Activated T-helper 17 cell treated with anti-CD3 and anti-CD28 coated beads, Interleukin-2, amount 50 U/mL, for 72 hours (primary cell): ENCODE measurements around the gene RNGTT. TPM values are rescaled to one million over a fixed set of nuclear protein-coding genes. Genes with fewer than 3 reads are reported as not detected.

ENCODE experiments used
- ATAC-seq: fragments of 150-1000 bp; cut with Tn5 transposase; replicated peaks from 2 replicates; pipeline ENCODE4 v1.10.0; 2021; ENCODE audit warnings: mild to moderate bottlenecking, moderate library complexity
- H3K27ac Mint-ChIP-seq: one replicate; pipeline ENCODE4 v1.8.0; 2022; ENCODE audit warnings: mixed read lengths
- H3K27me3 Mint-ChIP-seq: one replicate; pipeline ENCODE4 v1.8.0; 2022; ENCODE audit warnings: mixed read lengths
- H3K36me3 Mint-ChIP-seq: one replicate; pipeline ENCODE4 v1.8.0; 2022; ENCODE audit warnings: low read depth, mild to moderate bottlenecking, mixed read lengths
- H3K4me1 Mint-ChIP-seq: one replicate; pipeline ENCODE4 v1.8.0; 2022; ENCODE audit warnings: mixed read lengths
- H3K4me3 Mint-ChIP-seq: one replicate; pipeline ENCODE4 v1.8.0; 2022; ENCODE audit warnings: mild to moderate bottlenecking, mixed read lengths
- H3K9me3 Mint-ChIP-seq: one replicate; pipeline ENCODE4 v1.8.0; 2022; ENCODE audit warnings: mixed read lengths
- total RNA-seq, 2 donors: library from RNA; stranded (reverse); gene quantifications; one replicate each; pipeline ENCODE4 v1.2.3, GENCODE V29; 2022

RNGTT gene
- total RNA-seq, 2 donors from 2014 or later: 20.9 to 23.3 TPM

GRCh38 chr6:88653936-88654335 lies 309.5 kb downstream of the RNGTT start:
- peaks cover 12% of the 10 kb centered on the region for H3K36me3 Mint-ChIP-seq
- H3K27ac Mint-ChIP-seq: no peak overlapping the region
- no peak overlapping the region for H3K4me3 Mint-ChIP-seq
- no peaks in the 10 kb centered on the region for H3K4me1 Mint-ChIP-seq
- peaks cover 1% of the 10 kb centered on the region for H3K9me3 Mint-ChIP-seq
- no peaks in the 10 kb centered on the region for H3K27me3 Mint-ChIP-seq
- no peak for ATAC-seq

DNA sequence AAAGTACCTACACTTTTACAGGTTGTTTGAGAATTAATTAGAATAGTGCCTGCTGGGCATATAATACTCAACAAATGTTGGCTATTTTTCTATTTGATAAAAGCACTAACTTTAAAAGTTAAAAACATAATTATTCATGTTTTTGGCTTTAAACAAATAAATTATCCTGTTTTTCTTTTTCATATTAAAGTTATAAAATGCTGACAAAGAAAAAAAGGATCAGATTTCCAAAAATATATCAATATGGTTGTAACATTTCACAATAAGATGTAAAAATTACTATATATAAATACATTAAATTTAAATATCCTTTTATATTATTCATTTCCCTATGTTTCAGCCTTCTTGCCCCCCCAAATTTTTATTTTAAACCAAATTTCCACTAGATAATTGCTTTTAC lies 312.0 kb downstream of the RNGTT start:
- no peak overlapping the region for H3K27ac Mint-ChIP-seq
- ATAC-seq: no peak
- H3K4me1 Mint-ChIP-seq: no peaks in the 10 kb centered on the region
- no peaks in the 10 kb centered on the region for H3K9me3 Mint-ChIP-seq
- no peak overlapping the region for H3K4me3 Mint-ChIP-seq
- H3K27me3 Mint-ChIP-seq: no peaks in the 10 kb centered on the region
- H3K36me3 Mint-ChIP-seq: no peaks in the 10 kb centered on the region

DNA sequence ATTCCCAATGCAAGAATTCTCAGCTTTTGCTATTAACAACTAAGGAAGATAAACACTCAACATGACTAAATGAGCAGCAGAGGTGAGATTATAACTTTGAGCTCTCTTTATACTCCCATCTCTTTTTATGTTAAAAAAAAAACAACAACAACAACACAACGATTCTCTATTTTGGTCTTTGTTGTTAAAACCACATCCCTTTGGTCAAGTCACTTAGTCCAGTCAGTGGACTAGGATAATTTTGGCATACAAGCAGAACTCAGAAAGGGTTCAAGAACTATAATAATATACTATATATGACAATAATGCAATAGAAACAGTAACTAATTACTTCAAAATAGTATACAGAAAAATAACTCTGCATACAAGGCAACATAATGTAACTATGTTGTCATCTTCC lies 312.4 kb downstream of the RNGTT start:
- no peak overlapping the region for H3K27ac Mint-ChIP-seq
- ATAC-seq: no peak
- H3K9me3 Mint-ChIP-seq: no peaks in the 10 kb centered on the region
- no peaks in the 10 kb centered on the region for H3K4me1 Mint-ChIP-seq
- H3K36me3 Mint-ChIP-seq: no peaks in the 10 kb centered on the region
- H3K4me3 Mint-ChIP-seq: no peak overlapping the region
- H3K27me3 Mint-ChIP-seq: no peaks in the 10 kb centered on the region

DNA sequence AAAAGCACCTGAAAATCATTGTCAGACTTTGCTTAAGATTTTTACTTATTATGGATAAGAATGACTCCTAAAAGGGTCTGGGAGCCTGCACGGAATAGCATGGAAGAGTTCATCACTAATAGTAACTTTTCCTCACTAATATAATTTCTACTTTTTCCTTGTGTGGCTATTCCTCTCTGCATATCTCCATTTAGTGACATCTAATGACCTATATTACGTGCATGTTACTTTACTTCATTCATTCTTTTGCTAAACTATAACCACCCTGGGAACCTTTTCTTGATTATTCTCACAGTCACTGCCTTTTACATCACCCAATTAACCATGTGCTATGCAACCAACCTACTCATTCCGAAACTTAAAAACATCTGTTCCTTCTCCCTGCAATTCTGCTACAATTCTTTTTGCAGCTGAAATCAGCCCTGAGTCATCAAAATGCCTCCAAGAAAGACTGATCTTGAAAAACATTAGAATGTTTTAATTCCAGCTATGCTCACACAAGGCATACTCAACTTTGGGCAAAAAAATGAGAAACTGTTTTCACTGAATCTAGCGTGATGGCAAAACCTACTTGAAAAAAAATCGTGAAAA lies 313.3 kb downstream of the RNGTT start:
- Mint-ChIP-seq H3K4me1 (no peaks in the 10 kb centered on the region), H3K9me3 (no peaks in the 10 kb centered on the region), H3K27me3 (no peaks in the 10 kb centered on the region), H3K36me3 (no peaks in the 10 kb centered on the region), H3K27ac (no peak overlapping the region), H3K4me3 (no peak overlapping the region)
- peak; percentile 62 for ATAC-seq

- Mint-ChIP-seq H3K9me3 (no peaks in the 10 kb centered on the region), H3K27me3 (no peaks in the 10 kb centered on the region), H3K4me1 (no peaks in the 10 kb centered on the region), H3K4me3 (no peak overlapping the region), H3K27ac (no peak overlapping the region), H3K36me3 (no peaks in the 10 kb centered on the region)
- peak; percentile 78 for ATAC-seq
Observed at GRCh38 chr6:88641178-88641903, 322.1 kb downstream of the RNGTT start.

DNA sequence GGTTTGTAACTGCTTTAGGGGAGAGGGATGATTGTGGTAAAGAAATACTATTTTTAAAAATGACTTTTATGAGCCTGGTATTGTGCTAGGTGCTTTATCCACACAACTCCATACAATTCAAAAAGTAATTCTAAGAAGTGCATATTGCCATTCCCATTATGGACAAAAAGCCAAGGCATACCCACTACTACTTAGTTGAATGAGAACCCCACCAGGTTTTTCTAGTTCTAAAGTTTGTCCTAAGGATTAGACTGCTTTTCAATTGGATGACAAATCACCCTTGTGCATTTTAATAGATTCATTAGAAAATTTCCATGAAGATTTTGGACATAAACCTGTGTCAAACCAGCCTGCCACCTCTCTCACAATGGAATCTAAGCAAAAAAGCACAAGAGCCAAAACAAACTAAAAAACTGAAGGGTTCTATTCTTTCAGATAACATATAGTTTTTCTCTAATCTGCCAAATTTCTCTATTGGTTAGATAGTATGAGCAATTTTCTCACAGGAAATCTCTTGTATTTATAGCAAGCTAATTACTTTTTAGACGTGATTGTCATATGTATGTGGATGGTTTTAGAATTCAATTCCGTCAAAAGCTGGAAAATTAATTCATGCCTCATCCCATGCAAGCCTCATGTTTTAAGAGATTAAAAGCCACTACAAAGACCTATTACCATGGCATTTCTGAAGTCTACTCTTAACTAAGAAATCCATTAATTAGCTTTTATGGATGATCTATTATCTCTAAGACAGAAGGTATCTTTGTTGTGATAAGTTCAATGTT lies 325.5 kb downstream of the RNGTT start:
- Mint-ChIP-seq H3K27me3 (no peaks in the 10 kb centered on the region), H3K36me3 (no peaks in the 10 kb centered on the region), H3K4me1 (no peaks in the 10 kb centered on the region), H3K4me3 (no peak overlapping the region), H3K9me3 (no peaks in the 10 kb centered on the region), H3K27ac (no peak overlapping the region)
- no peak for ATAC-seq

- no peaks in the 10 kb centered on the region for H3K4me1 Mint-ChIP-seq
- H3K4me3 Mint-ChIP-seq: no peak overlapping the region
- H3K27ac Mint-ChIP-seq: no peak overlapping the region
- no peaks in the 10 kb centered on the region for H3K9me3 Mint-ChIP-seq
- H3K36me3 Mint-ChIP-seq: no peaks in the 10 kb centered on the region
- H3K27me3 Mint-ChIP-seq: no peaks in the 10 kb centered on the region
- ATAC-seq: no peak
Observed at GRCh38 chr6:88636871-88637270, 326.5 kb downstream of the RNGTT start.

DNA sequence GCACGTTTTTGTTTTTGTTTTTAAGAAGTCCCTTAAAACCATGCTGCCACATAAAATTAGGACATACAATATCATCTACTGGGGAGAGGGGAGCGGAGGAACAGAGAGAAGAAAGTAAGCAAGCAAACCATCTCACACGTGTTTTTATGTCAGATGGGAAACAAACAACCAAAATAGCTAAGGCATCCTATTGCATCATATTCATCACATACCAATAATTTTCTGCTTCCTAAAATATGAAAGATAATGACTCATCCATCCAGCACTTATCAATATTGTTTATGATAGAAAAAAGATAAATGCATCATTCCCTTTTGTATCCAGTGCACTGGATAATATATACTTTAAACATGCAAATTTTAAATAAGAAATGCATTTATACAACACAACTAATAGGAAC lies 329.6 kb downstream of the RNGTT start:
- ATAC-seq: no peak
- Mint-ChIP-seq H3K27me3 (no peaks in the 10 kb centered on the region), H3K4me1 (no peaks in the 10 kb centered on the region), H3K36me3 (no peaks in the 10 kb centered on the region), H3K27ac (no peak overlapping the region), H3K4me3 (no peak overlapping the region), H3K9me3 (no peaks in the 10 kb centered on the region)

GRCh38 chr6:88631830-88632229 lies 331.6 kb downstream of the RNGTT start:
- Mint-ChIP-seq H3K4me1 (no peaks in the 10 kb centered on the region), H3K9me3 (no peaks in the 10 kb centered on the region), H3K27me3 (no peaks in the 10 kb centered on the region), H3K27ac (no peak overlapping the region), H3K4me3 (no peak overlapping the region), H3K36me3 (no peaks in the 10 kb centered on the region)
- ATAC-seq: no peak

DNA sequence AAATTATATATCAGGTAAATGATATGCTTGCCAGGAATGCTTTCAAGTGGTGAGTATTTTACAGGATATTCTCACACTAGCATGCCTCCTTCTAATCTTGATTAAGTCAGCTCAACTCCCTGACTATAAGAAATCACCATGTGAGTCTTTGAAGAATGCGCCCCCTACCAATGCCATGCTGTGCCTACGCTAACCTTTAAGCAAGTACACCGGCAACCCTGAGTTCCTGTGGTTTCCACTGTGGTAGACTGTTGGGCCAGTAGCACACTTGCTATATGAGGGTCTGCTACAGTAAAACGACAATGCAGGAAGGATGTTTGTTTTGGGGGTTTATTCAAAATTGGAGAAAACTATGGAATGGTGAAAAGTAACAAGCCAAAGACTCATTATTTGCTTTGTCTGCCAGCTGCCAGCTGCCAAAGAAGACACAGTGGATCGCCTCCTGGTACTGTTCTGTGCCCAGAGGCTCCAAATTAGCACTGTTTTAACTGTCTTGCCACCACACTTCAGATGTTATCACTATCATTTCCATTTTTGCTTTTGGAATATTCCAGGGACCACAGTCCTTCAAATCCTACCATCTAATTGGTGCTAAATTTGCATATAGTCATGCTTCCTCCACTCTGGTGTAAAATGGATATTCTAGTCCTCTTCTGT lies 333.5 kb downstream of the RNGTT start:
- Mint-ChIP-seq H3K4me1 (no peaks in the 10 kb centered on the region), H3K9me3 (no peaks in the 10 kb centered on the region), H3K27ac (no peak overlapping the region), H3K4me3 (no peak overlapping the region), H3K36me3 (no peaks in the 10 kb centered on the region), H3K27me3 (no peaks in the 10 kb centered on the region)
- no peak for ATAC-seq

DNA sequence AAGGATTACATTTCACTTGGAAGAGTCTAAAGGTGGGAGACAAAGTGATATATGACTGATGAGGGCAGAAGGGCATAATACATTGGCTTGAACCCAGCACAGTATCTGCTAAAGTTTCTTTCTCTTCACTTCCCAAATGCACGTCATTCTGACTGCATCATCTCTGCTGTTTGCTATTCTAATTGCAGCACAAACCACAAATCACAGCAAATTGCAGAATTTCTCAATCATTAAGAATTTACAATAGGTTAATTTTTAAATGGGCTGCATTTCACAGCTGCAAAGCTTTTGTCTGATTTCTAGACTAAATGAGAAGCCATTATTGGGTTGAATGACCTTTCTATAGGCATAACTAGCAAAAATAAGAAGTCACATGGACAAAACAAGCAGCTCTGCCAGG lies 337.0 kb downstream of the RNGTT start:
- H3K9me3 Mint-ChIP-seq: peaks cover 3% of the 10 kb centered on the region
- H3K4me3 Mint-ChIP-seq: no peak overlapping the region
- no peaks in the 10 kb centered on the region for H3K27me3 Mint-ChIP-seq
- no peak for ATAC-seq
- H3K36me3 Mint-ChIP-seq: peaks cover 5% of the 10 kb centered on the region
- H3K27ac Mint-ChIP-seq: no peak overlapping the region
- H3K4me1 Mint-ChIP-seq: no peaks in the 10 kb centered on the region

DNA sequence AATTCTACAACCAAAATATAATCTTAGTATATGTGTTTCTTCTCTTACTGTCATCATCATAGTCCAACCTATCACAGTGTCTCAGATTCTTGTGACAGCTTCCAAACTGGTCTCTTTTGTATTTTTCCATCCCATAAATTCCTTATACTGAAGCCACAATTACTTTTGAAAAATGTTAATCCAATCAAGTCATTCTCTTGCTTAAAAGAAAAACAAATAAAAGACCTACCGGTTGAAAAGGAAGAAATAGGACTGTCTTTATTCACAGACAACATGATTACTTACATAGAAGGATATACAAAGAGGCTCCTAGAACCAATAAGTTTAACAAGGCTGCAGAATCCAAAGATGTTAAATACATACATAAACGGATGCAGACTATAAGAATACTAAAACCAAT lies 339.9 kb downstream of the RNGTT start:
- peaks cover 5% of the 10 kb centered on the region for H3K36me3 Mint-ChIP-seq
- no peaks in the 10 kb centered on the region for H3K4me1 Mint-ChIP-seq
- H3K9me3 Mint-ChIP-seq: peaks cover 3% of the 10 kb centered on the region
- H3K4me3 Mint-ChIP-seq: no peak overlapping the region
- no peak overlapping the region for H3K27ac Mint-ChIP-seq
- no peak for ATAC-seq
- no peaks in the 10 kb centered on the region for H3K27me3 Mint-ChIP-seq

GRCh38 chr6:88619951-88620350 lies 343.5 kb downstream of the RNGTT start:
- H3K9me3 Mint-ChIP-seq: peaks cover 3% of the 10 kb centered on the region
- H3K36me3 Mint-ChIP-seq: peaks cover 9% of the 10 kb centered on the region
- H3K4me3 Mint-ChIP-seq: no peak overlapping the region
- no peak for ATAC-seq
- no peaks in the 10 kb centered on the region for H3K4me1 Mint-ChIP-seq
- H3K27ac Mint-ChIP-seq: no peak overlapping the region
- H3K27me3 Mint-ChIP-seq: no peaks in the 10 kb centered on the region

GRCh38 chr6:88616380-88616779 lies 347.0 kb downstream of the RNGTT start:
- H3K27me3 Mint-ChIP-seq: no peaks in the 10 kb centered on the region
- no peak overlapping the region for H3K4me3 Mint-ChIP-seq
- no peak overlapping the region for H3K27ac Mint-ChIP-seq

More at GRCh38 chr6:88616380-88616779, 347.0 kb downstream of the RNGTT start:
- Mint-ChIP-seq H3K4me1 (no peaks in the 10 kb centered on the region), H3K9me3 (no peaks in the 10 kb centered on the region), H3K36me3 (peaks cover 40% of the 10 kb centered on the region)
- ATAC-seq: no peak
